ENCODE data around the gene IFNAR1.
"Not testable (repeated sequence)": the region's sequence is repeated elsewhere in the genome, so short reads cannot be mapped to it uniquely, and the experiment has no call there.

The IFNAR1 gene

DNA sequence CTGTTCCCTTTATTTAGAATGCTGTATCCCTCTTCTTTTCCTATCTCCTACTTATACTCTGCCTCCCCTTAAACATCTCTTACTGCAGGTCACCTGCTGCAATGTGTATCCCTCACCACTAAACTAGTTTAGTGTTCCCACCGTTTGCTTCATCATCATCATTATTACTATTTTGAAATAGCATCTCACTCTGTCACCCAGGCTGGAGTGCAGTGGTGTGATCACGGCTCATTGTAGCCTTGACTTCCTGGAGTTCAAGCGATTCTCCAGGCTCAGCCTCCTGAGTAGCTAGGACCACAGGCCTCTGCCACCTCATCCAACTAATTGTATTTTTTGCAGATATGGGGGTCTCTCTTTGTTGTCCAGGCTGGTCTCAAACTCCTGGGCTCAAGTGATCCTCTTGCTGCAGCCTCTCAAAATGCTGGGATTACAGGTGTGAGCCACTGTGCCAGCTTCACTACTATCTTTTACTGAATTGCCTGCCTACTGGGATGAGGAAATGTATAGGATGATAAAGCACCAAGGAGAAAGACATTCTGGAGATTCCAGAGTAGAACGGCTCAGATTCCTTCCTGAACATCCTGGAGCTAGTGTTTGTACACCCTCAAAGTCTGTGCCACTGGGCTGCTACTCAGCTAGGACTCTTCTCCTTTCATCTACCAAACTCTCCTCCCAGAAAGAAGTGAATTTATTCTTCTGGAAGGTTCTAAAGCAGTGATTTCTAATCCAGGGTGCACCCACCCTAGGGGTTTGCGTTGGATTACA is 8.6 kb upstream of the IFNAR1 start:
- DNase-seq (ENCODE audit: low spot score in 2 of 2), result no peak
- H3K4me1 ChIP-seq, result no peaks in the 10 kb centered on the region
- H3K9me3 ChIP-seq, result no peaks in the 10 kb centered on the region
- H3K4me3 ChIP-seq, result no peak overlapping the region
- no peaks in the 10 kb centered on the region for H3K36me3 ChIP-seq (replicated peaks)
- in situ Hi-C loops (cut with MboI; ENCODE audit: low sequenced_read_pairs), result no loop called here
- peaks cover 3% of the 10 kb centered on the region; the same call in 1 of the 2 replicates for H3K27me3 ChIP-seq (ENCODE audit: low read depth)

DNA sequence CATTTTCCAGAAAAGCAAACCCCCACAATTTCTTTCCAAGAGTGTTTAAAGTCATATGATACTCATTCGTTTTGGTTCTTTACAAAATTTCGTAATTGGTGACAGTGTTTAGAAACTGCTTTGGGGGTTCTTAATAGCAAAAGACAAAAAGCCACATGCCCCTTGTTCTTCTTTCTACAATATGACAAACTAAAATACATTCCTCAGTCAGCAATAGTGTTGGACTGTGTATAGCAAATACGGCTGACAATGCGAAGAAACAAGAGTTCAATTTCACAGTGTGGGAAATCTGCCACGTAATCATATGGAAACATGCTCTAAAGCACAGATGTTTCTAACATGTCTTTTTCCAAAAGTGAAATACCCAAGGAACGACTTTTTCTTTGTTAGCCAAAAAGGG is 7.6 kb upstream of the IFNAR1 start:
- Histone ChIP-seq H3K4me3 (no peak overlapping the region), H3K27me3 (ENCODE audit: low read depth) (peaks cover 3% of the 10 kb centered on the region; the same call in 1 of the 2 replicates), H3K36me3 (replicated peaks) (no peaks in the 10 kb centered on the region), H3K4me1 (no peaks in the 10 kb centered on the region), H3K9me3 (no peaks in the 10 kb centered on the region)
- in situ Hi-C loops (cut with MboI; ENCODE audit: low sequenced_read_pairs), result no loop called here
- DNase-seq (ENCODE audit: low spot score in 2 of 2), result no peak

DNA sequence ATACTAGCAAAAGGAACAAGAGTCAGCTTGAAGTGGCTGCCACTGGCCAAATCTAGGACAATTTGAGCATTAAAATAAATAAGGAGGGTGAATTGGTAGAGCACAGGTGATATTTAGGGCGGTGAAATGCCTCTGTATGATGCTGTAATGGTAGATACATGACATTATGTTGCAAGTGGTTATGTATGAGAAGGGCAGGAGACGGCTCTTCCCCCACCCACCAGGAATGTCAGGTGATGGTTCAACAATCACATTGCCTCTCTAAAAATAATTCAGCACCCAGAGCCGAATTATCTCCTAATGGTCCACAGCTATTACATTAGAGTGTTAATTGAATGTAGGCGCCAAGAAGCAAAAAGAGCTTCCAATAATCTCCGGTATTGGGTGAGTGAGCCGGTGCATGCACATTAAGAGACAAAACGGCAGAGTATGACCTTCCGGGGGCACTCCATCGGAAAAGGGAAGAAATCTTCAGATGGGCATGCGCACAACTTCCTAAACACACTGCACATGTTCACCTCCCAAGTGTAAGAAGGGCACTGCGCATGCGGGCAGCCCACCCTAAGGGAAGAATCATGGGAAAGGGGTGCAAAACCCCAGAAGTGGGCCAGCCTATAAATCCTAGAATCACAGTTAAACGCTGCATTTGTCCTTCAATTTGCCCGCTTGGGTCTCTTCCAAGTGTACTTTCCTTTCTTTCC is 6.8 kb upstream of the IFNAR1 start:
- no peak for DNase-seq (ENCODE audit: low spot score in 2 of 2)
- in situ Hi-C loops (cut with MboI; ENCODE audit: low sequenced_read_pairs), result no loop called here
- no peaks in the 10 kb centered on the region for H3K36me3 ChIP-seq (replicated peaks)
- H3K9me3 ChIP-seq, result no peaks in the 10 kb centered on the region
- peaks cover 3% of the 10 kb centered on the region; the same call in 1 of the 2 replicates for H3K27me3 ChIP-seq (ENCODE audit: low read depth)
- H3K4me1 ChIP-seq, result no peaks in the 10 kb centered on the region
- no peak overlapping the region for H3K4me3 ChIP-seq

DNA sequence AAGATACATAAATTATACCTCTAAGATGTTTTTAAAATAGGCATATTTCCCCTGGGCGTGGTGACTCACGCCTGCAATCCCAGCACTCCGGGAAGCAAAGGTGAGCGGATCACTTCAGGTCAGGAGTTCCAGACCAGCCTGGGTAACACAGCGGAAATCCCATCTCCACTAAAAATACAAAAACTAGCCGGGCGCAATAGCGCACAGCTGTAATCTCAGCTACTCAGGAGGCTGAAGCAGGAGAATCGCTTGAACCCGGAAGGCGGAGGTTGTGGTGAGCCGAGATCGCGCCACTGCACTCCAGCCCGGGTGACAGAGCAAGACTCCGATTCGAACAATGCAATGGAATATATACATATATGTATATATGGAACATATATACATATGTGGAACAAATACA is 3.8 kb upstream of the IFNAR1 start:
- H3K27me3 ChIP-seq (ENCODE audit: low read depth); H3K4me3 ChIP-seq; H3K4me1 ChIP-seq; DNase-seq (ENCODE audit: low spot score in 2 of 2); in situ Hi-C loops (cut with MboI; ENCODE audit: low sequenced_read_pairs); H3K9me3 ChIP-seq; H3K36me3 ChIP-seq (replicated peaks): not testable (repeated sequence)

DNA sequence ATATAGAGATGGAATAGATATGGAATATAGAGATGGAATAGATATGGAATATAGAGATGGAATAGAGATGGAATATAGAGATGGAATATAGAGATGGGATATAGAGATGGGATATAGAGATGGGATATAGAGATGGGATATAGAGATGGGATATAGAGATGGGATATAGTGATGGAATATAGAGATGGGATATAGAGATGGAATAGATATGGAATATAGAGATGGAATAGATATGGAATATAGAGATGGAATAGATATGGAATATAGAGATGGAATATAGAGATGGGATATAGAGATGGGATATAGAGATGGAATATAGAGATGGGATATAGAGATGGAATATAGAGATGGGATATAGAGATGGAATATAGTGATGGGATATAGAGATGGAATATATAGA is 1.2 kb upstream of the IFNAR1 start:
- H3K4me3 ChIP-seq; in situ Hi-C loops (cut with MboI; ENCODE audit: low sequenced_read_pairs); DNase-seq (ENCODE audit: low spot score in 2 of 2); H3K9me3 ChIP-seq; H3K27me3 ChIP-seq (ENCODE audit: low read depth); H3K36me3 ChIP-seq (replicated peaks): not testable (repeated sequence)
- H3K4me1 ChIP-seq, result peaks cover 12% of the 10 kb centered on the region

DNA sequence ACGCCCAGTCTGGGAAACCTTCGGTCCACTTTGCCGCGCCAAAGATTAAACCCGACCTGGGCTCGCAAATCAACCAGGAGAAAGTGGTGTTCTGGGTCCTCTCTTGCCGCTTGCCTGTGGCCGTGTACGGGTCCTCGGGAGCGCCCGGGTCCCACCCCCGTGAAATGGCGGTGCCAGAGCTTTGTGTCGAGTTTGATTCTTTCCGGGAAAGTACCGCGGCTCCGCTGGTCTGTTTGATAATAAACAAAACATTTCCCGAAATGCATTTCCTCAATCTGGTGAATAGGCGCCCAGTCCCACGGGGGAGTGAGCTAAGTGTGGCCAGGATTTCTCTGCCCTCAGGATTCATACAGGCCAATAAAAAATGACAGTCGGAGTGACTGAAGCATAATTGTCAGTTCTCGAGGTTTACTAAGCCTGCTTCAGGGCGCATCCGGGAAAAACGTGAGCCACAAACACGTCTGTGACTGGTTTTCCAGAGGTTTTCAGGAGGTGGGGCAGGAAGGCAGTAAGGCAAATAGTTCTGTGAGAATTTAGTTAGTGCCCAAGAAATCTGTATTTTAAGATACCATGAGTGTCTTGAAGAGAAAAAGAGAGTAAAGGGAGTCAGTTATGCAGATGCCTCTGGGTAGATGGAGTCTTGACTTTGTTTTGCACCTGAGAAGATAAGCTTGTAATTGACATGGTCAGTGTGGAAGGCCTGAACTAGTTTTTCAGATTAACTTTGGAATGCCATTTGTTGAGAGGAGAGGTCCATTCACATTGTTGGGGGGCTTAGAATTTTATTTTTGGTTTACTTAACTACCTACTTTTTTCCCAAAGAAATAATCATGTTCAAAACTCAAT is 675 bp downstream of the IFNAR1 start:
- DNase-seq (ENCODE audit: low spot score in 2 of 2), result peak; percentile 42 to 76
- Histone ChIP-seq H3K4me1 (peaks cover 12% of the 10 kb centered on the region), H3K4me3 (peak overlapping the region; percentile 90), H3K9me3 (no peaks in the 10 kb centered on the region), H3K27me3 (ENCODE audit: low read depth) (peaks cover 2% of the 10 kb centered on the region; the same call in 1 of the 2 replicates), H3K36me3 (replicated peaks) (no peaks in the 10 kb centered on the region)
- in situ Hi-C loops (cut with MboI; ENCODE audit: low sequenced_read_pairs), result no loop called here

DNA sequence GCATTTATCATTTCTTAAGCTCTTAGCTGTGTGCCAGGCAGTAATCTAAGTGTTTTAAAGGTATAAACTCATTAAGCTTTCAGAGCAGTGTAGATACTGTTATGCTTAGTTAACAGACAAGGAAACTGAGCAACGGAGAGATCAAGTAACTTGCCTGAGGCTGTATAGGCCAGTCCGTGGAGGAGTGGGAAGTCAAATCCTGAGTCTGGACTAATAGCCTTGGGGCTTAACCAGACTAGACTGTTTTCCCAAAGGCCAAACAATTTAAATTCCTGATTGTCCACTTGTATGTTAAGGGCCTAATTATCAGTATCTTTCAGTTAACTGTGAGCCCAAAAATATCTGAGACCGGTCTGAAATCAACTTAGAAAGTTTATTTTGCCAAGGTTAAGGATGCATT is 2.6 kb downstream of the IFNAR1 start:
- no peak for DNase-seq (ENCODE audit: low spot score in 2 of 2)
- H3K4me1 ChIP-seq, result peaks cover 12% of the 10 kb centered on the region
- H3K36me3 ChIP-seq (replicated peaks), result no peaks in the 10 kb centered on the region
- no peaks in the 10 kb centered on the region for H3K27me3 ChIP-seq (ENCODE audit: low read depth)
- in situ Hi-C loops (cut with MboI; ENCODE audit: low sequenced_read_pairs), result no loop called here
- H3K4me3 ChIP-seq, result no peak overlapping the region
- H3K9me3 ChIP-seq, result peaks cover 4% of the 10 kb centered on the region

DNA sequence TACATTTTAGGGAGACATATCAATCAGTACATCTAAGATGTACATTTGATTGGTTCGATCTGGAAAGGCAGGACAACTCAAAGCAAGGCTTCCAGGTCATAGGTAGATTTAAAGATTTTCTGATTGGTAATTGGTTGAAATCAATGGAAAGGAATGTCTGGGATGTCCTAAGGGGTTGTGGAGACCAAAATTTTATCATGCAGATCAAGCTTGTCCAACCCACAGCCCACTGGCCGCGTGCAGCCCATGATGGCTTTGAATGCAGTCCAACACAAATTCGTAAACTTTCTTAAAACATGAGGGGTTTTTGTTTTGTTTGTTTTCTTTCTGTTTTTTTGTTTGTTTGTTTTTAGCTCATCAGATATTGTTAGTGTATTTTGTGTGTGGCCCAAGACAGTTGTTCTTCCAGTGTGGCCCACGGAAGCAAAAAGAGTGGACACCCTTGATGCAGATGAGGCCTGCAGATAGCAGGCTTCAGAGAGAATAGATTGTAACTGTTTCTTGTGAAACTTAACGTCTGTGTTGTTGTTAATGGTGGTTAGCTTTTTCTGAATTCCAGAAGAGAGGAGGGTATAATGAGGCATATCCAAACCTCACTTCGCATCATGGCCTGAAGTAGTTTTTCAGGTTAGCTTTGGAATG is 3.1 kb downstream of the IFNAR1 start:
- H3K4me1 ChIP-seq, result peaks cover 12% of the 10 kb centered on the region
- H3K36me3 ChIP-seq (replicated peaks), result no peaks in the 10 kb centered on the region
- DNase-seq (ENCODE audit: low spot score in 2 of 2), result no peak
- H3K9me3 ChIP-seq, result peaks cover 9% of the 10 kb centered on the region
- no peaks in the 10 kb centered on the region for H3K27me3 ChIP-seq (ENCODE audit: low read depth)
- in situ Hi-C loops (cut with MboI; ENCODE audit: low sequenced_read_pairs), result no loop called here
- no peak overlapping the region for H3K4me3 ChIP-seq

DNA sequence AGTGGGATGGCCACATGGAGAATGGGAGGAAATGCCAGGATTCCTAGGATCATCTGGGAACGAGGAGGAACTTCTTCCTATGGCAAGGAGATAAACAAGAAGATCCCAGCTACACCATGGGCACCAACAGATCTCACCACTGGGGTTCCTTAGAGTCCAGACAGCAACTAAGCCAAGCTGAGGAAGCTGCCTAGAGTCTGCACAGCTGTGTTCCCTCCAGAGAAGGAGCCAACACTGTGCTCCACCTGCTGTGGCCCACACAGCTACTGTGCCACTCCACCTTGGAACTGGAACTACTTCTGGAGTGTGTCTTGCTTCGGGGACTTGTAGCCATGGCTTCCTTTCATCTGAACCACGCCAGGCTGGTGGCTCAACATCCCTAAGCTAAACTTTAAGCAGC is 6.0 kb downstream of the IFNAR1 start:
- Histone ChIP-seq H3K36me3 (replicated peaks) (no peaks in the 10 kb centered on the region), H3K27me3 (ENCODE audit: low read depth) (no peaks in the 10 kb centered on the region), H3K4me3 (no peak overlapping the region), H3K9me3 (peaks cover 9% of the 10 kb centered on the region), H3K4me1 (peaks cover 11% of the 10 kb centered on the region)
- in situ Hi-C loops (cut with MboI; ENCODE audit: low sequenced_read_pairs), result no loop called here
- DNase-seq (ENCODE audit: low spot score in 2 of 2), result no peak

DNA sequence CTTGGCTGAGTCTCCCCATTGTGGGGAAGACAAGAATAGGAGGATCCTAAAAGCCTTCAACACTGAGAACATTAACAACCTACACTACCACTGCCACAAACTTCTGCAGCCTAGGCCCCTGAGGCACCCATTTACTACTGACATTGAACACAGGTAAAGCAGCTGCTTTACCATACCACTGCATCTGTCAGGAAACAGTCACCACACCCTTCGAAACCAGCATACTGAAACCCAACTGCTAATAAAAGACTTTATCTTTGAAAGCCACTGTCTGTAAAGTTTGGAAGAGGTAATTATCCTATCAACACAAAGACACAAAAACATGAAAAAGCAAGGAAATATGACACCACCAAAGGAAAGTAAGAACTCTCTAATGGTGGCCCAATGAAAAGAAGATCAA is 7.4 kb downstream of the IFNAR1 start:
- no peak for DNase-seq (ENCODE audit: low spot score in 2 of 2)
- Histone ChIP-seq H3K27me3 (ENCODE audit: low read depth) (no peaks in the 10 kb centered on the region), H3K4me1 (peaks cover 4% of the 10 kb centered on the region), H3K36me3 (replicated peaks) (no peaks in the 10 kb centered on the region), H3K4me3 (no peak overlapping the region), H3K9me3 (peaks cover 9% of the 10 kb centered on the region)
- in situ Hi-C loops (cut with MboI; ENCODE audit: low sequenced_read_pairs), result no loop called here

DNA sequence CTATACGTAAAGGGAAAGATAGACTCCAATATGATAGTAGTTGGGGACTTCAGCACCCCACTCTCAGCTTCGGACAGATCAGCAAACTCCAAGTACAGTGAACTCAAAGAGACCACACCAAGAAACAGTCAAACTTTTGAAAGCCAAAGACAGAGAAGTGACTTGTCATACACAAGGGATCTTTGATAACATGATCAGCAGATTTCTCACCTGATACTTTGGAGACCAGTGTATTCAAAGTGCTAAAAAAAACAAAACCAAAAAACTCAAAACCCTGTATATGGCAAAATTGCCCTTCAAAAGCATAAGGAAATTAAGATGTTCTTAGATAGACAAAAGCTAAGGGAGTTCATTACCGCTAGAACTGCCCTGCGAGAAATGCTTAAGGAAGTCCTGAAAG is 9.4 kb downstream of the IFNAR1 start:
- Histone ChIP-seq H3K4me3 (no peak overlapping the region), H3K27me3 (ENCODE audit: low read depth) (no peaks in the 10 kb centered on the region), H3K36me3 (replicated peaks) (no peaks in the 10 kb centered on the region), H3K9me3 (peaks cover 9% of the 10 kb centered on the region), H3K4me1 (no peaks in the 10 kb centered on the region)
- DNase-seq (ENCODE audit: low spot score in 2 of 2), result no peak
- in situ Hi-C loops (cut with MboI; ENCODE audit: low sequenced_read_pairs), result no loop called here

DNA sequence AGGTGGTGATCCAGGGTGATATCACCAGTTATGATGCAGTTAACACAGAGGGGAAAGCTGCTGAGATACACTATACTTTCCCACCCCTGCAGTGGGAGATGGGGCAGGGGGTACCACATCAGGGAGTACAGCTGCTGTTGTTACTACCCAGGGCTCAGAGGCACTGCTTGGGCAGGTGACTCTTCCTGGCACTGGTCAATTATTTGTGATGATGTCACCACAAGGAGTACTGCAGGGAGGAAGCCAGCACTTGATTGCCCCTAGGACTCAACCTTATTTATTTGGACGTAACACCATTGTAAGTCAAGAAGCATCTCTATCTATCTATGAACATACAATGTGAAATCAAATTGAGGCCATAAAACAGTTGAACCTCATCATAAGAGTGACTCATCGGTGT is 10.1 kb downstream of the IFNAR1 start:
- no peaks in the 10 kb centered on the region for H3K27me3 ChIP-seq (ENCODE audit: low read depth)
- H3K4me3 ChIP-seq, result no peak overlapping the region
- no peaks in the 10 kb centered on the region for H3K4me1 ChIP-seq
- no peaks in the 10 kb centered on the region for H3K36me3 ChIP-seq (replicated peaks)
- in situ Hi-C loops (cut with MboI; ENCODE audit: low sequenced_read_pairs), result no loop called here
- DNase-seq (ENCODE audit: low spot score in 2 of 2), result no peak
- H3K9me3 ChIP-seq, result peaks cover 9% of the 10 kb centered on the region

DNA sequence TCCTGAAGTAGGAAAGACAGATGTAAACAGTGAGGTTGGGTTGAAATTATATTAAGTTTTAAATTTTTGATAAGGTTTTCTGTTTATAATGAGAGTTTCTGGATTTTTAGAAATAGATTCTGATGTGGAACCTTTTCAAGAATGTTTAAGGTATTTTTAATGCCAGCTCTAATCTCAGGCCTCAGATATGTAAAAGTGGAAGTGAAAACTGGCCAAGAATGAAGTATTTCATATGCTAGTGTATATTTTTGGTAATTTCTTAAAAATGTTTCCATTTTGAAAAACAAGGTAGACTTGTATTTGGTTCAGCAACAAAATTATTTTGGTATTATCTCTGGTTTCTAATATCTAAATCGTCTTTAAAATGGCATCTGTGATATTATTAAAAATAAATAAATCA is 14.4 kb downstream of the IFNAR1 start:
- Histone ChIP-seq H3K9me3 (no peaks in the 10 kb centered on the region; the same call in 1 of the 2 replicates), H3K4me3 (no peak overlapping the region), H3K36me3 (replicated peaks) (no peaks in the 10 kb centered on the region; the same call in 1 of the 2 replicates), H3K4me1 (no peaks in the 10 kb centered on the region), H3K27me3 (ENCODE audit: low read depth) (no peaks in the 10 kb centered on the region)
- no peak for DNase-seq (ENCODE audit: low spot score in 2 of 2)
- in situ Hi-C loops (cut with MboI; ENCODE audit: low sequenced_read_pairs), result no loop called here
